Ascending aorta (tissue), 2 donors: Measurements from ENCODE around the gene JMJD4. TPM values are rescaled to one million over a fixed set of nuclear protein-coding genes. Genes with fewer than 3 reads are reported as not detected.

Experiments used
- DNase-seq, 2 donors: peaks; one replicate each; pipeline ENCODE4 v3.0.0-alpha.2; 2019; ENCODE audit warnings: low spot score in 2 of 2
- H3K27ac ChIP-seq, 2 donors: fragments of 200-600 bp; sonication (generic); one replicate each; pipeline ENCODE4 v1.5.1; 2016 to 2017; ENCODE audit warnings: mild to moderate bottlenecking in 1 of 2
- H3K27me3 ChIP-seq: fragments of 200-600 bp; sonication (generic); one replicate; pipeline ENCODE4 v1.5.1; 2017
- H3K36me3 ChIP-seq, 2 donors: fragments of 200-600 bp; sonication (generic); one replicate each; pipeline ENCODE4 v1.5.1; 2016
- H3K4me1 ChIP-seq, 2 donors: fragments of 200-600 bp; sonication (generic); one replicate each; pipeline ENCODE4 v1.5.1; 2016 to 2017; ENCODE audit warnings: mild to moderate bottlenecking in 1 of 2
- H3K4me3 ChIP-seq, 2 donors: fragments of 200-600 bp; sonication (generic); one replicate each; pipeline ENCODE4 v1.5.1; 2016 to 2017; ENCODE audit warnings: mild to moderate bottlenecking in 1 of 2
- H3K9me3 ChIP-seq, 2 donors: fragments of 200-600 bp; sonication (generic); one replicate each; pipeline ENCODE4 v1.5.1; 2016
- intact Hi-C: fragments of 100-400 bp; cut with DNase I; formaldehyde crosslinking; loops from one replicate; pipeline ENCODE4 v1.15.1; 2023
- total RNA-seq: library from RNA; depleted of rRNA; stranded (reverse); fragments of >200 nt; gene quantifications from one replicate; pipeline ENCODE4 v1.1.0, GENCODE V29; 2016
- TF ChIP-seq, protein P1 (sequence below), 3 experiments: fragments of 200-600 bp in 2 of 3; fragments of 450-650 bp in 1 of 3; sonication (generic) in 2 of 3; IDR thresholded peaks; one replicate each; pipeline ENCODE4 v1.5.1; 2016 to 2019; ENCODE audit warnings: antibody characterized with exemption in 3 of 3, mild to moderate bottlenecking in 1 of 3, moderate library complexity in 1 of 3

Gene JMJD4
- 10.6 TPM for total RNA-seq

- peaks cover 7 to 23% of the 10 kb centered on the region in 2 donors for H3K36me3 ChIP-seq
- peak in 1 of 2 donors; percentile 95 for DNase-seq
- intact Hi-C loops: loop anchor here (1.0 to 5.0 kb wide), 5 partner anchors 53 to 418 kb away; partner anchors contain the start of genes ARF1, CDC42BPA and WNT9A
- H3K27ac ChIP-seq: peak within 1 kb of the TSS; percentile 84 to 88
- H3K4me1 ChIP-seq: peaks cover 0 to 9% of the 10 kb centered on the region in 2 donors
- no peaks in the 10 kb centered on the region for H3K9me3 ChIP-seq
- H3K27me3 ChIP-seq: no peaks in the 10 kb centered on the region
- peak within 1 kb of the TSS; percentile 81 to 93 for H3K4me3 ChIP-seq
- TF ChIP-seq, protein P1, sequence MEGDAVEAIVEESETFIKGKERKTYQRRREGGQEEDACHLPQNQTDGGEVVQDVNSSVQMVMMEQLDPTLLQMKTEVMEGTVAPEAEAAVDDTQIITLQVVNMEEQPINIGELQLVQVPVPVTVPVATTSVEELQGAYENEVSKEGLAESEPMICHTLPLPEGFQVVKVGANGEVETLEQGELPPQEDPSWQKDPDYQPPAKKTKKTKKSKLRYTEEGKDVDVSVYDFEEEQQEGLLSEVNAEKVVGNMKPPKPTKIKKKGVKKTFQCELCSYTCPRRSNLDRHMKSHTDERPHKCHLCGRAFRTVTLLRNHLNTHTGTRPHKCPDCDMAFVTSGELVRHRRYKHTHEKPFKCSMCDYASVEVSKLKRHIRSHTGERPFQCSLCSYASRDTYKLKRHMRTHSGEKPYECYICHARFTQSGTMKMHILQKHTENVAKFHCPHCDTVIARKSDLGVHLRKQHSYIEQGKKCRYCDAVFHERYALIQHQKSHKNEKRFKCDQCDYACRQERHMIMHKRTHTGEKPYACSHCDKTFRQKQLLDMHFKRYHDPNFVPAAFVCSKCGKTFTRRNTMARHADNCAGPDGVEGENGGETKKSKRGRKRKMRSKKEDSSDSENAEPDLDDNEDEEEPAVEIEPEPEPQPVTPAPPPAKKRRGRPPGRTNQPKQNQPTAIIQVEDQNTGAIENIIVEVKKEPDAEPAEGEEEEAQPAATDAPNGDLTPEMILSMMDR (IDR thresholded peaks at IDR 0.05): no peak
Measured at GRCh38 chr1:227734856-227735538, at the start of gene JMJD4, which contains the start of gene SNAP47. Gene JMJD4, minus strand, starts transcription at chr1:227735302. Its CDS starts 29 bp downstream, at chr1:227735273. Gene SNAP47, plus strand, starts transcription at chr1:227735435. Its CDS starts 12,302 bp downstream, at chr1:227747737.

DNA sequence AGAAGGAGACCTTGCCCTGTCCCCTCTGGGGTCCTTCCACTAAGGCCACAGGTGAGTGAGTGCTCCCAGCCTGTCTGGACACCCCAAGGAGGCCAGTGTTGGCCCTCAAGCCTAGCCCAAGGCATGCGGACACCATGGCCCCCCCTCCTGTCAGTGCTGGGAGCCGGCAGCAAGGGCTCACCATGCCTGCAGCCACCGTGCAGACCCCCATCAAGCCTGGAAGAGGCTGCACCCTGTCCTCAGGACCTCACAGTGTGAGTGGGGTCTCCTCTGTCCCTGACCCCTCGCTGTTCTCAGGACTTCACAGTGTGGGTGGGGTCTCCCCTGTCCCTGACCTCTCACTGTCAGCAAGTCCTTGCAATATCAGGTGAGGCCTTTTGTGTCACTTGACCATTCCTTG, 47.1 kb upstream of the JMJD4 start:
- H3K36me3 ChIP-seq: peaks cover 6 to 13% of the 10 kb centered on the region in 2 donors
- H3K27ac ChIP-seq: no peak overlapping the region
- TF ChIP-seq, protein P1 (IDR thresholded peaks at IDR 0.05): no peak
- peaks cover 3 to 10% of the 10 kb centered on the region in 2 donors for H3K4me1 ChIP-seq
- intact Hi-C loops: no loop called here
- peak in 1 of 2 donors; percentile 42 for DNase-seq
- H3K4me3 ChIP-seq: no peak overlapping the region
- H3K27me3 ChIP-seq: no peaks in the 10 kb centered on the region
- H3K9me3 ChIP-seq: no peaks in the 10 kb centered on the region

DNA sequence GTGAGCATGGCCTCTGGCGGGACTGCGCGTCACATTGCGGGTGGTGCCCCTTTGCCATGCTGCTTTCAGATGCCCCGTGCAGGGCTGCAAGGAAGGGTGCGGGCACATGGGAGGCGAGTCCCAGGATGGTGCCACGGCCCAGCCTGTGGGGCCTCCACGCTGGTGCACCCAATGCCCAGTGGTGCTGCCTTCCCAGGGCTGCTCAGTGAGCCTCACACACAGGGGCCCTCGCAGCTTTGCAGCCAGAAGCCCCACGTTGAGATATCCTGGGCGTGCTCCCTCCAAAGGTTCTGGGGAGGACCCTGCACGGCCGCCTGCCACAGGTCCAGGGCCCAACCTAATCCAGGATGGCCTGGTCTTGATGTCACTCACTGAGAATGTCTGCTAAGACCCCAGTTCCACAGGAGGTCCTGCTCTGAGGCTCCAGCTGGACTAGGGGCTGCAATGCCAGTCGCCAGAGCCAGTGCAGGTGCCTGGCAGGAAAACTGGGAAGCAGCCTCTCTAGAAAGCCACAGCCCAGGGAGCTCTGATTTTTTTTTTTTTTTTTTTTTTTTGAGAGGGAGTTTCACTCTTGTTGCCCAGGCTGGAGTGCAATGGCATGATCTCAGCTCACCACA, 46.3 kb upstream of the JMJD4 start:
- intact Hi-C loops: no loop called here
- Histone ChIP-seq H3K27ac (no peak overlapping the region), H3K27me3 (no peaks in the 10 kb centered on the region), H3K9me3 (no peaks in the 10 kb centered on the region), H3K4me3 (no peak overlapping the region), H3K4me1 (peaks cover 2 to 3% of the 10 kb centered on the region in 2 donors), H3K36me3 (peaks cover 6 to 15% of the 10 kb centered on the region in 2 donors)
- peak in 1 of 2 donors; percentile 50 for DNase-seq
- TF ChIP-seq, protein P1 (IDR thresholded peaks at IDR 0.05): no peak

DNA sequence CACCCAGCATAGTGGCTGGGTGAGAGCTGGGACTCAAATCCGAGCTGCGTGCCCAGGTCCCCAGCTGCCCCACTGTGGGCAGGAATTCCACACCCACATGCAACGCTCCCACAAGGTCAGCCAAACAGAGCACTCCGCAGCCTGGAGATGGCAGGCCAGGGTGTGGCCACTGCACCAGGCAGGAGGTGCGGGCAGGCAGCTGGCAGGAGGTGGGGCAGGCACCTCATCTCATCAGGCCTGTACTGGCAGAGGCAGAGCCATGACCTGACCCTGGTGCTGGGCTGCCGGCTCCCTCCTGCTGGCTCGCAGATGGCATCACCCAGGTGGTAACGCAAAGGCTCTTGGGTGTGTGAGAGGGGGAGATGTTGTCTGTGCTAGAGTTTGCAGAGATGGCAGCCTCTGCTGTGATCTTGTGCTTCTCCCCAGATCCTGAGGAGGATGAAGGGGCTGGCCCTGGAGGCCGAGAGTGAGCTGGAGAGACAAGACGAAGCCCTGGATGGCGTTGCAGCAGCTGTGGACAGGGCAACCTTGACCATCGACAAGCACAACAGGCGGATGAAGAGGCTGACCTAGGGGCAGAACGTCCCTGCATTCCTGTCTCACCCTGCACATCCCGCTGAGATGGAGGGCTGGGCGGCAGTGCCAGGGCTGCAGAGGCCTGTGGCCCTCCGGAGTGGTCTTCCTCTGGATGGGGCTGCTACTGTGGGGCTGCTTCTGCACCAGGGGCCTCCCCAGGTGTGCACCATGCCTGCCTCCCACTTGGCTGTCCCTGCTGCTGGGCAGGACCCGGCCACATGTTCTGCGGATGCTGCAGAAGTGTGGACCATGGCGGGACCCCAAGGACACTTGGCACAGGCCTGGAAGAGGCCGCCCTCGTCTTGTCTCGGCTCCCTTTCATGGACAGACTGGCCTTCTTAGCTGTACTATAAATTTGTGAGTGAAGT, 45.3 kb upstream of the JMJD4 start:
- peak in 1 of 2 donors; percentile 48 for DNase-seq
- Histone ChIP-seq H3K4me3 (no peak overlapping the region), H3K4me1 (no peaks in the 10 kb centered on the region), H3K36me3 (peaks cover 6 to 24% of the 10 kb centered on the region in 2 donors), H3K27me3 (no peaks in the 10 kb centered on the region), H3K9me3 (no peaks in the 10 kb centered on the region), H3K27ac (no peak overlapping the region)
- TF ChIP-seq, protein P1 (IDR thresholded peaks at IDR 0.05): no peak
- intact Hi-C loops: no loop called here

GRCh38 chr1:227779685-227780084, 44.6 kb upstream of the JMJD4 start:
- H3K27me3 ChIP-seq: no peaks in the 10 kb centered on the region
- peaks cover 6 to 24% of the 10 kb centered on the region in 2 donors for H3K36me3 ChIP-seq
- H3K4me3 ChIP-seq: no peak overlapping the region
- H3K27ac ChIP-seq: no peak overlapping the region
- no peak for DNase-seq
- TF ChIP-seq, protein P1 (IDR thresholded peaks at IDR 0.05): no peak
- peaks cover 3 to 4% of the 10 kb centered on the region in 2 donors for H3K4me1 ChIP-seq
- no peaks in the 10 kb centered on the region for H3K9me3 ChIP-seq
- intact Hi-C loops: no loop called here
